HG03354 (cell line): Measurements from ENCODE around the gene VCX.
"Not testable (repeated sequence)": the region's sequence is repeated elsewhere in the genome, so short reads cannot be mapped to it uniquely, and the experiment has no call there.

ENCODE experiments used
- ATAC-seq: cut with Tn5 transposase; IDR thresholded peaks from one replicate; pipeline ENCODE4 v1.9.1; 2021; ENCODE audit warnings: mild to moderate bottlenecking; ENCODE audit not compliant: unreplicated experiment, poor library complexity, severe bottlenecking

Gene VCX

DNA sequence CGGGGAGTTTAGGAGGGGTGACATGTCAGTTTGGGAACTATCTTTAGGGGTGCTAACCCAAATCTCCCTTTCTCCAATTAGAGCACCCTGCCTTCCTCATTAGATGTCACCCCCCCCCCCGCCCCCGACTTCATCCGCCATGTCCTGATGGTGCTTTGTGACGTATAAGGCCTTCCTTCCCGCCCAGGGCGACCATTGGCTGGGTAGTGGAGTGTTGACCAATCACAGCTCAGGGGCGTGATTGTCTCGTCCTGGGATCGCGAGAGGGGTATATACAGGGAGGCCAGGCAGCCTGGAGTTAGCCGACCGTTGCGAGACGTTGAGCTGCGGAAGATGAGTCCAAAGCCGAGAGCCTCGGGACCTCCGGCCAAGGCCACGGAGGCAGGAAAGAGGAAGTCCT lies at the start of gene VCX:
Gene VCX (plus strand): TSS at position 301 of the 400 bp plus-strand sequence. CDS start 33 bp downstream, at position 334.
- ATAC-seq: not testable (repeated sequence)

DNA sequence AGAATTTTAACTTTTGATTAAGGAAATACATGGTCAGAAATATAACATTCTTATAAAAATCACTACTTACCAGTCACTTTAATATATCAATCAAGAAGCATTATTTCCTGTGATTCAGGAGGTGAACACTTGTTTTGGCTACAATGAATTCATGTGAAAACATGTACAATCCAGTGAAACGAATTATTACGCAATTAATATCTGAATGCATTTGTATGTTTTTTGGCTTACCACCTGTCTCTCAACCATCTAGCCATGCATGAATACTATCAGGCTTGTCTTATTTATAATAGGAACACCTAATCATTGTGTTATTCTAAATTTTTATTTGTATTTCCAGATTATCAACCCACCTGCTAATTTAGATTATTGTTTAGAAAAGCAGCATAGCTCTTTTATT lies 44.6 kb upstream of the VCX start:
- ATAC-seq: no peak

DNA sequence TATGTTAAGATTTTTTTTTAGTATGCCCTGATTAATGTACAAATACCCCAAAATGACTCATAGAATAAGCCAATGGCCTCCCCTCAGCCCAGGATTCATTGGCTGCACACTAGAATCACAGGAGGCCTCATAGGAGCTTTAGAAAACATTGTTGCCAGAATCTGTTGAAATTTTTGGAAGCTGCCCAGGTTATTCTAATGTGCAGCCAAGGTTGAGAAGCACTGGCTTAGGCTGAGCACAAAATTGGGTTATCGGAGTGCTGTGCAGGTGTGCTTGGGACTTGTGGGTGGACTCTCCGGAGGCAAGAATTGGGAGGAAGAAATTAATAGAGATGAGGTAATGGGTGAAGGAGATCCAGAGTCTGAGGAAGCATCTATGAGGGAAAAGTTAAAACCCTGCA lies 41.3 kb upstream of the VCX start:
- no peak for ATAC-seq

- ATAC-seq: peak; percentile 70
These were observed 27.7 kb upstream of the VCX start for GRCh38 chrX:7815166-7815805.

- ATAC-seq: no peak
These were observed 14.4 kb upstream of the VCX start for GRCh38 chrX:7828594-7828993.

DNA sequence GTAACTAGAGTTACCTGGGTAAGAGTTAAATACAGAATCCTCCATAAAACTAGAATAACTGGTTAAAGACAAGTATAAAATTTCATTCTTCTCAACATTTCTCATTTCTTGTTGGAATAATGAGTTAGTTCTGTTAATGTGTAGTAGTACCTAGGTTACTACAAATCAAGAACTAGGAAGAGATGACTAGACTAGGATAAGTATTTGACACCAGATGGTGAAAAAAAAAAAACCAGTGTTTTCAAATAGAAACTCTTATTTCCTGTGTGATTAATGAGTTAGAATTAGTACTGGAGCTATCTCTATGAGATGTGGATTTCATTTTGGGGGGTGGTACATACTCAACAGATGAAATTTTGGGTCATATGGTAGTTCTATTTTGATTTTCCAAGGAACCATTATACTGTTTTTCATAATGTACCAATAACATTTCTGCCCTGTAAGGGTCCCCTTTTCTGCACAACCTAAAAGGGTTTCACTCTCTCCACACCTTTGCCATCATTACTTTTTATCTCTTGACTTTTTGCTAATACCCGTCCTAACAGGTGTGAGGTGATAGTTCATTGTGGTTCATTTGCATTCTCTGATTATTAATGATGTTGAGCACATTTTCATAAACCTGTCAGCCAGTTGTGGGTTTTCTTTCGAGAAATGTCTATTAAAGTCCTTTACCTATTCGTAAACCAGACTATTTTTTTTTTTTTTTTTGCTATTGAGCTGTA lies 1.7 kb upstream of the VCX start:
- ATAC-seq: peak; percentile 80

- no peak for ATAC-seq
These were observed 9.2 kb downstream of the VCX start for GRCh38 chrX:7852166-7852565.

- no peak for ATAC-seq
These were observed 29.1 kb downstream of the VCX start for GRCh38 chrX:7872042-7872441.

- no peak for ATAC-seq
These were observed 34.0 kb downstream of the VCX start for GRCh38 chrX:7876957-7877356.

GRCh38 chrX:7889135-7889534 lies 46.2 kb downstream of the VCX start:
- ATAC-seq: no peak

GRCh38 chrX:7889680-7890079 lies 46.7 kb downstream of the VCX start:
- no peak for ATAC-seq

- no peak for ATAC-seq
These were observed 49.0 kb downstream of the VCX start for GRCh38 chrX:7891928-7892327.
